GM21367 (cell line): ENCODE results near the gene DISP3.

Experiments
- ATAC-seq: cut with Tn5 transposase; IDR thresholded peaks from one replicate; pipeline ENCODE4 v1.9.1; 2021; ENCODE audit not compliant: unreplicated experiment

DISP3 gene

GRCh38 chr1:11505591-11506538 lies 26.9 kb downstream of the DISP3 start:
- ATAC-seq: no peak

DNA sequence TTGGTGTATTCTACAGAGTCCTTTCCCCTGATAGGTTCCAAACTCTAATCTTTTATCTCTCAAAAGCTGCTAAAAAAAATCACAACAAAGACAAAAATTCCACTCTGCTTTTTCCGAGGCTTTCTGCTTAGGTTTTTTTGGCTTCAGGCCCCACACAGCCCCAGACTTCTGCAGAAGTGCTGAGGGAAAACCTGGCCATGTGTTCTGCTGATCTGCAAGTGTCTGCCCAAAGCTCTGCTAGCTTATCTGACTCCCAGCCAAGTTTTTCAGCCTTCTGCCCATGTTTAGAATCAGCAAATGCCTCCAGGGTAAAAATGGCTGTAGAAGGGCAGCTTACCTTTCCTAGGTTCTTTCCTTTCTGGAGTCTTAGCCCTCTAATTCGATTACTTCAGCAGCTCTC lies 28.4 kb downstream of the DISP3 start:
- ATAC-seq: no peak

DNA sequence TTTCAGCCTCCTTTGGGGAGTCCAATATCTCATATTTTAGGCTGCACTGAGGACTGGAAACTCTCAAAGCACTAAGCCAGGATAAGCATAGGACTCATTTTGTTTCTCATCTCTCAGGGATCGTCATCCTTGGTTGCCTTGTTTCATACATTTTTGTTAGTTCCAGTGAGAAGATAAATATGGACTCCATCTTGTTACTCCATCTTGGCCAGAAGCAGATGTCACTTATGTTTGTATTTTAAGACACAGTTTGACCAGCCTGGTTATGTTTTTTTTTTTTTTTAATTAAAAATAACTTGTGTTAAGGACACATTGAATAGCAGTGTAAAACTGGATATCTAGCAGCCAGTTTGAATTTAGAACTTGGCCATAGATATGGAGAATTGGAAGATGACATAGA lies 34.7 kb downstream of the DISP3 start:
- no peak for ATAC-seq

DNA sequence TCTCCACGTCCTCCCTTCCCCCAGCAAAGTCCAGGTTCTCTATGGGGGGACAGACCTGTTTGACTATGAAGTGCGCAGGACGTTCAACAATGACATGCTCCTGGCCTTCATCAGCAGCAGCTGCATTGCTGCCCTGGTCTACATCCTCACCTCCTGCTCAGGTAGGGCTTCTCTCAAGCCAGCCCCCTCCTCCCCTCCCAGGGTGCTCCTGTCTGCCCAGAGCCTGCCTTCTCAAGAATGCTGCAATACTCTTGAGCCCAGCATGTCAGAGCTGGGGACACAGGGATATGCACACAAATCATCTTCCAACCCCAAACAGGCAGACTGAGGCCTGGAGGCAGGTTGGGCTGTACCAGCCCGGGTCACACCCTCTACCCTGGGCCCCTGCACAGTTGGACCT lies 35.4 kb downstream of the DISP3 start:
- no peak for ATAC-seq

DNA sequence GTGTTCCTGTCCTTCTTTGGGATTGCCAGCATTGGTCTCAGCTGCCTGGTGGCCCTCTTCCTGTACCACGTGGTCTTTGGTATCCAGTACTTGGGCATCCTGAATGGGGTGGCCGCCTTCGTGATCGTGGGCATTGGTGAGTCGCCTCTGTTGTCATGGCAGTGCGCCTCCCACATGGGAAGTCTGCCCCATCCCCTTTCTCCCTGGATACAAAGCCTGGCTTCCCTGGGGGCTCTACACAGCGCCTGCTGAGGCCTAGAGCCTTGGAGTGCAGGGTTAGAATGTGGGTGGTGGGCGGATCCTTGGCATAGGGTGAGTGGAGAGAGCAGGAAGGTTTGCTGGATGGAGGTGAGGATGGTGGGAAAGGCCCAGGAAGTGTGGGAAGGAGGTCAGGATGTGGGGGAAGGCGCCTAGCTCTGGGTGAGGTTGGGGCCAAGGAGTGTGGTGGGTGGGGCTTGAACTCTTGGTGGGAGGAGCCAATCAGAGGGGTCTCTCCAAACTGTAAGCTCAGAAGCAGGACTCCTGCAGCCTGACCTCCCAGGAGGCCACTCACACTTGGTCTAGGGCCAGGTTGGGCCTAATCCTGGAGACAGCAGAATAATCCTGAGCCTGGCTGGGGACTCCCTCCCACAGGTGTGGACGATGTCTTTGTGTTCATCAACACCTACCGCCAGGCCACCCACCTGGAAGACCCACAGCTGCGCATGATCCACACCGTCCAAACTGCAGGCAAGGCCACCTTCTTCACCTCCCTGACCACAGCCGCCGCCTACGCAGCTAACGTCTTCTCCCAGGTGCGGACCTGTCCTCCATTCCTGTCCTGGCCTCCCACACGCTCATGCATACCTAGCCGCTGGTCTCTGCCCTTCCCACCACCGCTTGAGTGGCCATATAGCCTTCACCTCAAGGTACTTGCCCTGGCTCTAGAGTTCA lies 36.7 kb downstream of the DISP3 start:
- ATAC-seq: no peak

DNA sequence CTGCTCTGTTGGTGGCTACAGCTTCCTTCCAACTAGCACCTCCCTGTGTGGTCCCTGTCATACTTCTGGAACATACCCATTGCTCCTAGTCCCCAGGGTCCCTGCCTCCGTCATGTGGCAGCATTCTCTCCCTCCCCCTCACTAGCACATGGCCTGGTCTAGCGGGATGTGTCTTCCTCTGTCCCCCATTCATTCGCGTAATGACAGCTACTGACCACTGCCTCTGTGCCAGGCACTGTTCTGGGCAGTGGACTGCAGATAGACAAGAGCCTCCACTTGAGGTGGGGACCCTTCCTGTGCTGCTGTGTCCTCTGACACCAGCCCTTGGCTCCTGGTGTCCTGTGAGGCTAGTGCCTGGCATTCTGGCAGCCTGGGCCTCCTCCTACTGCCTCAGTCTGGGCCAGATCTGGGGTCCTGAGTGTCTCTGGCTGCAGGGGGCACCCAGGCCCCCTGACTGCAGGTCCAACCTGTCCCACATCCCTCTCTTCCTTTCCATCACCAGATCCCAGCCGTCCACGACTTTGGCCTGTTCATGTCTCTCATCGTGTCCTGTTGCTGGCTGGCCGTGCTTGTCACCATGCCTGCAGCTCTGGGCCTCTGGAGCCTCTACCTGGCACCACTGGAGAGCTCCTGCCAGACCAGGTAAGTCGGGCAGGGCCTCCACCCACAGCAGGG lies 38.1 kb downstream of the DISP3 start:
- no peak for ATAC-seq

- no peak for ATAC-seq
Observed at GRCh38 chr1:11518016-11518701, 39.2 kb downstream of the DISP3 start.

GRCh38 chr1:11518791-11519628 lies 40.1 kb downstream of the DISP3 start:
- ATAC-seq: no peak

GRCh38 chr1:11519629-11520031 lies 40.7 kb downstream of the DISP3 start:
- no peak for ATAC-seq

- ATAC-seq: no peak
Observed at GRCh38 chr1:11520531-11521233, 41.7 kb downstream of the DISP3 start.

DNA sequence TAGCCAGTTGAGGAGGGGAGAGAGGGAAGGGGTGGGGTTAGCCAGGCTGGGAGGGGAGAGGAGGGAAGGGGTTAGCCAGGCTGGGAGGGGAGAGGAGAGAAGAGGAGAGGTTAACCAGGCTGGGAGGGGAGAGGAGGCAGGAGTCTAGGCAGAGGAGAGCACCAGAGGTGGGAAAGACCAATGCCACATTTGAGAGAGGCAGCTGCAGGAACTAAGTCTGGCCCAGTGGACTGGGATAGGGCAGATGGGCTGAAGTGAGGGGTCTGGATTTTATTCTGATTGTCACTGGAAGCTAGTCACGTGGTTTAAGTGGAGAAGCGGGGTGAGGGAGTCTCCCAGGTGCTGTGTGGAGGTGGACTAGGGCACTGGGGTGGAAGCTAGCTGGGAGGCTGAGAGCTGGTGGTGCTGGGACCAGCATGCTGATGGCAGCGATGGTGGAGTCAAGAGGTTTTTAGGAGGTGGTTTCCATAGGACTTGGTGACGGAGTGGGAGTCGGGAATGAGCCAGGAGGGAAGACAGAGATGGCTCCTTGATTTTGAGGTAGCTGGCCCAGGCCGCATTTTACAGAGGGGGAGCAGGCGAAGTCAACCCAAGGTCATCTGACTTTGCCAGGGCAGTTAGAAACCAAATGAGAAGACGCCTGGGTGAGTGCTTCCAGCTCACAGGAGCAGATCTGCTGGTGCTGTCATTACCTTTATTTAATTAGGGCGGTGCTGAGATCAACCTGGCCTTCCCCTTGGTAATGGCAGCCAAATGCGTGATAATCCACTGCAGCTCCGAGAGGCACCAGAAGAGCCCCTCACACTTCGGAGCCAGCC lies 42.8 kb downstream of the DISP3 start:
- no peak for ATAC-seq

- ATAC-seq: no peak
Observed at GRCh38 chr1:11522400-11523235, 43.7 kb downstream of the DISP3 start.

DNA sequence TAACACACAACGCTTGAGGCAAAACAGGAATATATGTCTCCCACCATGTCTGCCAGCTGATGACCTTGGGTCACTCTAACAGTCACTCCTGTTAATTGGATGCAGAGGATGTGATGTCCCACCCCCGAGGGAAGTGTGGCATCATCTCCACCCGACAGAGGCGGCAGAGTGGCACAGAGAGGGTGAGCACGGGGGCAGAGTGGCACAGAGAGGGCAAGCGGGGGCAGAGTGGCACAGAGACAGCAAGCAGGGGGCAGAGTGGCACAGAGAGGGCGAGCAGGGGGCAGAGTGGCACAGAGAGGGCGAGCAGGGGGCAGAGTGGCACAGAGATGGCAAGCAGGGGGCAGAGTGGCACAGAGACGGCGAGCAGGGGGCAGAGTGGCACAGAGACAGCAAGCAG lies 44.3 kb downstream of the DISP3 start:
- no peak for ATAC-seq

DNA sequence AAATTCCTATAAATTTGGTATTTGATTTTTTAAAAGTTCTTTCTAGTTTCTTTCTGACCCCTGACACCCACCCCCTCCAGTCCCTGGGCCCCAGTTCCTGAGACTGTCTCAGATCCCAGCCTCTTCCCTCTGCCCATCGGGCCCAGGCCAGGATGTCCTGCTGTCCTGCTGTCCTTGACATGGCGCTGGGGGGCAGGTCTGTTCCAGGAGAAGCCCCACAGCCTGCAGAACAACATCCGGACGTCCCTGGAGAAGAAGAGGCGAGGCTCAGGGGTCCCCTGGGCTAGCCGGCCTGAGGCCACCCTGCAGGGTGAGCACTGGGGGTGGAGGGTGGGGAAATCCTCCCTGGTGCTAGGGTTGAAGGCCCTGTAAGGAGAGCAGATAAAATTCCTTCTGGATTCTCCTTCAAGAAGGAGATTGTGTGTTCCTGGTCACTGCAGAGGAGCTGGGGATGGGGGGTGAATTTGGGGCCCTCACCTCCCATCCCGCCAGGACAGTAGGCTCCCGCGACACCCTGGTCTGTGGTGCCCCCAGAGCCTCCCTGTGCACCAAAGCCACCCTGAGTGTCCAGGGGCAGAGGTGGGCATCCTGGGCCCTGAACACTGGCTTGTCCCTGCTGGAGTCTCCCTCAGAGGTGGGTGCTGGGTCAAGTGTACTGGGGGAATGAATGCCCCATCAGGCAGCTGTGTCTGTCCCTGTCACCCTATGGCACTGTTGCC lies 45.0 kb downstream of the DISP3 start:
- no peak for ATAC-seq

DNA sequence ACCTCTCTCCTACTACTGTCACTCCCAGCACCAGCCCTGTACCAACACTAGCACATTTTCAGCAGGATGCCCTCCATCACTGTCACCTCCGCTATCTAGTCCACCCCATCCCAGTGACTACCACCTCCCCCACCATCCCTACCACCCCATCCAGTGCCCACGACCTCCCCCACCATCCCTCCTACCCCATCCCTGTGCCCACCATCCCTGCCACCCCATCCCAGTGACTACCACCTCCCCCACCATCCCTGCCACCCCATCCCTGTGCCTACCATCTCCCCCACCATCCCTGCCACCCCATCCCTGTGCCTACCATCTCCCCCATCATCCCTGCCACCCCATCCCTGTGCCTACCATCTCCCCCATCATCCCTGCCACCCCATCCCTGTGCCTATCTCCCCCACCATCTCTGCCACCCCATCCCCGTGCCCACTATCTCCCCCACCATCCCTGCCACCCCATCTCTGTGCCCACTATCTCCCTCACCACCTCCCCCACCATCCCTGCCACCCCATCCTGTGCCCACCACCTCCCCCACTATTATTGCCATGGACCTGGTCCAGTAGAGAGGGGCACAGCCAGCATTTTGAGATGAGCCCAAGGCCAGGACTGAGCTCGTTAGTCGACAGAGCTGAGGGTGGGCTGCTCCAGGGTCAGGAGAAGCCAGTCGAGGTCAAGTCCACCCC lies 45.7 kb downstream of the DISP3 start:
- ATAC-seq: no peak

DNA sequence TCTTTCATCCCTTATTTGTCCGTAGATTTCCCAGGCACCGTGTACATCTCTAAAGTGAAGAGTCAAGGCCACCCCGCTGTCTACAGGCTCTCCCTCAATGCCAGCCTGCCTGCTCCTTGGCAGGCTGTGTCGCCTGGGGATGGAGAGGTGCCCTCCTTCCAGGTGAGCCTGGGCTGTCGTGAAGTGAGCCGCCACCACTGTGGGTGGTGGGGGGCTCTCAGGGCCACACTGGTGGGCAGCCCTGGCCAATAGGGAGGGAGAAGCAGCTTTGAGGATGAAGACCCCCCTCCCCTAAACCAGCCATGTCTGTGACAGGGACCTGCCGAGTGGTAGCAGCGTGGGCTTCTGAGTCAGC lies 46.2 kb downstream of the DISP3 start:
- no peak for ATAC-seq
